NCI-H748 (cell line): ENCODE data around the gene IDH3A.

Experiments used
- DNase-seq: peaks from one replicate; lab custom pipeline; 2025; ENCODE audit not compliant: unreplicated experiment; lab: John Stamatoyannopoulos, UW

Gene IDH3A

DNA sequence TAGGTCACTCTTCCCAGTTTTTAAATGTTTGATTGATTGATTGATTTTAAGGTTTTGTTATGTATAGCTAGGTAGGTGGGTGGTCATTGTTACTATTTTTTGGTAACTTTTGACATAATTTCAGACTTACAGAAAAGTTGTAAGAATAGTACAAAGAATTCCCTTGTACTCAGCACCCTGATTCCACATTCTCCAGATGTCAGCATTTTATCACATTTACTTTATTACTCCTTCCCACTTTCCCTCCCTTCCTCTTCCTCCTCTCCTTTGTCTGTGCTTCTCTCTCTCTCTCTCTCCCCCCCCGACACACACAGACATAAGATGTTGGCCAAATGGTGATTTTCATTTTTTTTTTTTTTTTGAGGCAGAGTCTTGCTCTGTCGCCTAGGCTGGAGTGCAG is 14.8 kb downstream of the IDH3A start:
- DNase-seq: no peak

DNA sequence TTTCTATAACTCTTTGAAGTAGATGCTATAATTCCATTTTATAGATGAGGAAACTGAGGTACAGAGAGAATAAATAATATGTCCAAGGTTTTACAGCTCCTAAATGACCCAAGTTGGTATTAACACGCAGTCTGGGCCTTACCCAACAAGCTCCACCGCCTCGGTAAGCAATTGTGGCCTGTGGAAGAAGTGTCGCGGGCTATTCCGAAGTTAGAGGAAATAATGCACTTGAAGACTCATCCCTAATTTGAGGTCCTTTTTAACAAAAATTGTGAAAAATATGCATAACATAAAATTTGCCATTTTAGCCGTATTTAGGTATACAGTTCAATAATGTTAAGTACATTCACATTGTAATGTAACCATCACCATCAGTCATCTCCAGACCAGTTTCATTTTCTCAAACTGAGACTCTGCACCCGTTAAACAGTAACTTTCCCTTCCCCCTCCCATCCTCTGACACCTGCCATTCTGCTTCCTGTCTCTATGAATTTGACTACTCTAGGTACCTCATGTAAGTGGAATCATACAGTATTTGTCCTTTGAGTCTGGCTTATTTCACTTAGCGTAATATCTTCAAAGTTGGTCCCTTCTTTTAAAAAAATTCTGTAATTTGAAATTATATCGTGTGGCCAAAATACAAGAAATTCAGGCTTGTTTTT is 18.2 kb downstream of the IDH3A start:
- no peak for DNase-seq

DNA sequence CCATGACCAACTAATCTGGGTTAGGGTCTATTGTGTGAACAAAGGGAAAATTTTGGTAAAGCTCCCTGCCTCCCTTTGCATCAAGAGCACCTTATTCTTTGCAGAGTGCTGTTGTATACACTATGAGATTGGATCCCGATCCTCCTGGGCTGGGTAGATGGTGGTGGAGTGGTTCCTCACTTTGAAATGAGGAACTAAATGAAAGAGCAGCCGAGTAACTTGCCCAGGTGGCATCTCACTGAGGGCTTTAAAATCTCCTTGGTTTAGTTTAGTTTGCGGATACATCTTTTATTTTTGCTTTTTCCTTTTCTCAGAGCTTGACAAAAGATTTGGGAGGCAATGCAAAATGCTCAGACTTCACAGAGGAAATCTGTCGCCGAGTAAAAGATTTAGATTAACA is 19.4 kb downstream of the IDH3A start:
- no peak for DNase-seq

DNA sequence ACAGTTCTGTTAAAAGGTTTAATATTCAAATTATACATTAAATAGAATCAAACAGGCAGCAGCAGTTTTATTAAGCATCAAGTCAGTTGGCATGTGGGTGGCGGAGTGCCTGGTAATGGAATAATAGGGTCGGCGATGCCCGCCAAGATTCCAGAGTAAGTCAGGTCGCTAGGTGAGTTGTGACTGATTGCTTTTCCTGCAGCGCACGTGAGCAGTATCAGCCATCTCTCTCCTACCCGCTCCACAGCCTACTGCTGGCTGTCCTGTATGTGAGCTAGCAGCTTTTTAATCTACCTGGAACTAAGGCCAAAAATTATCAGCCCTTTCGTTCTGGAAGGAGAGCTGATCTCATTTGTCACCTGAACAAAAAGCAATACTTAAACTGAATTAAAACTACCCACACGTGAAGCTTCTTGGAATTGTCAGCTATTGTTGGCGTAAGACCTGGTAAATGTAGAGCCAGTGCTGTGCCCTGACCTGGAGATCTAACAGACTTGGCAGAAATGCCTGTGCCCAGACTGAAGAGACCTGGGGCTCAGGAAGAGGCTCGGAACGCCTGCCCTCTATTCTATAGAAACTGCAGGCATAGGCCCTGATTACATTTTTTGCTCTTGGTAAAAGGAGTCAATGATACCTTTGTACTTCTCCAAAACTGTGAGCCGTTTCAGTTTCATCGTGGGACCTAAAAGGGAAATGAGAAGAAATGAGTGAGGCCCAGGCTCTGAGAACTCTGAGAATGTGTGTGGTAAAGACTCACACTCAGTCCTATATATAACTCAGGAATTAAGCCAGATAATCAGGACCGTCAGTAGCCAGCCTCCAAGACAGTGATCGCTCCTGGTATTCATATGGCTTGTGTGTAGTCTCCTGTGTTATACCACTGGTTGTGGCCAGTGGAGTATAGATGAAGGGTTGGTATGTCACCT is 21.9 kb downstream of the IDH3A start:
- DNase-seq: no peak

DNA sequence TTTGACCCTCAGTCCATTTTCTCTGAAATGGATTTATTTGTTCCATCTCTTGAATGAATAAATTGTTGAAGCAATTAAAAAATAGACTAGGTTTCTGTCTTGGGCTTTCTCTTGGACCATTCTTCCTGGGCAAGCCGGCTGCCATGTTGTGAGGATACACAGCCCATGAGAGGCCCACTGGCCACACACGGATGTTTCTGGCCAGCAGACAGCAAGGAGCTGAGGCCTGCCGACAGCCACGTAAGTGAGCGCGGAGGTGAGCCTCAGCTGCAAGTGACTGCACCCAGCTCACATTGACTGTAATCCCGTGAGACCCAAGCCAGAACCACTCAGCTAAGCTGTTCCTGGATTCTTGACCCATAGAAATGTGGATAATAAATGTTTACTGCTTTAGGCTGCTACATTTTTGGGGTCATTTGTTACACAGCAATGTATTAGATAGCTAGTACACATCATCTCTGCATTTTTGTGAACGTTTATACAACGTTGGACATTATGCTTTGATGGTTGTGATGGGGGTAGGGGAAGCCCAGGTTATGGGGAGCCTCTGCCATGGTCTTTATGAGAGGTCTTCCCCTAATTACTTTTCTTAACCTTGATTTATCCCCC is 22.8 kb downstream of the IDH3A start:
- no peak for DNase-seq

DNA sequence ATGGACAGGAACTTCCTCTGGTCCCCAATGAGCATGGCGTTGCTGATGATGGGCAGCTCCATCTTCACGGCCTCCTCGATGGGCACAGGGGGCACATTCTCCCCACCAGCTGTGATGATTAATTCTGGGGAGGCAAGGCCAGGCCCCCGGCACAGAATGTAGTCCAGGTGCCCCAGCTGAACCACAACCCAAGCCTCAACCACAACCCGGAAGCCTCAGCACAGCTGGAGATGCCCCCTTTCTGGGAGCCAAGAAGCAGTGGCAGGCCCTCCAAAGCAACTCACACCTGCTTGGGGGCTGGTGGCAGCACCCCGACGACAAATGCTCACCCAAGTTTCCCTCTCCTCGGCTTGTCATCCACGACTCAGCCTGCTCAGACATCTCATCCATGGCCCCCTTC is 25.2 kb downstream of the IDH3A start:
- DNase-seq: no peak

DNA sequence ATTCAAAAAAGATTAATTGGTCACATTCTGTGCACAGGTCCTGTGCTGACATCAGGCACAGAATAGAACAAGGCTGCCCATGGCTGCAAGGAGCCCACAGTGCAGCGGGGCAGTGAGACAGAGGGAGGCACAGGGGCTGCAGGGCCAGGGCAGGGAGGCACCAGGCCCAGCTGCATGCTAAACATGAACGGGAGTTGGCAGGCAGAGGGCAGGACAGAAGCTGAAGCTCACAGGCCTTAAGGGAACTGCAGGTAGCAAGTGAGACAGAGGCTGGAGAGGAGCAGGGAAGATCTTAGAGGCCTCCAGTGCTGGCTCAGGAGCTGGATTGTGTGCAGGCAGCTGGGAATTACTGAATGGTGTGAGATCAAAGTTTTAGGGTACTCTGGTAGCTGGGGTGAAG is 26.2 kb downstream of the IDH3A start:
- no peak for DNase-seq

DNA sequence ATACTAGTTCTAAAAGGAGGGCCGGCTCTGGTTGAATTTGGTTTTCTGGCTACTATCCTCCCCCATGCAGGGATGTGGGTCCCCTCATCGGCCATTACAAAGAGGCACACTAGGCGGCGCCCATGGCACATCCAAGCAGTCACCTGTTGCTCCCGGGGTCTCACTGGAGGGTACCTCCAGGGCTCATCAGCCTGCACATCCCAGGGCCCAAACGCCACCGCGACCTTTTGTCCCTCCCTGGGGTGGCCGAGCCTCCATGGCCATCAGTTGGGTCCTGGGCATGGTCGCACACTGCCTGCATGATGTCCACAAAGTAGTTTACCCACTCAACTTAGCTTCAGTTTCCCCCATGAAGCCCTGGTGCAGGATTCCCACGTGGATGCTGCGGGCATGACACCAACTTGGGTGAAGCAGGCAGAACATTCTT is 28.3 kb downstream of the IDH3A start:
- DNase-seq: peak; percentile 11

DNA sequence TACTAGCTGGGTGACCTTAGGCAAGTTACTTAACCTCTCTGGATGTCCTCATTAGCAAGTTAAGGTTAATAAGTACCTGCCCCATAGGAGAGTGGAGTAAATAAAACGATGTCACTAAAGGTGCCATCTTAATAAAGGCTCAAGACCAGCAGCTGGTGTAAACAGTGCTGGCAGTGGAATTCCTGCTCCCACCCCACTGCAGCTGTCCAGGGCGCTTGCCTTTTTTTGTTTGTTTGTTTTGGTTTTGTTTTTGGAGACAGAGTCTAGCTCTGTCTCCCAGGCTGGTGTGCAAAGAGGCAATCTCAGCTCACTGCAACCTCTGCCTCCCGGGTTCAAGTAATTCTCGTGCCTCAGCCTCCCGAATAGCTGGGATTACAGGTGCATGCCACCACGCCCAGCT is 28.9 kb downstream of the IDH3A start:
- no peak for DNase-seq

DNA sequence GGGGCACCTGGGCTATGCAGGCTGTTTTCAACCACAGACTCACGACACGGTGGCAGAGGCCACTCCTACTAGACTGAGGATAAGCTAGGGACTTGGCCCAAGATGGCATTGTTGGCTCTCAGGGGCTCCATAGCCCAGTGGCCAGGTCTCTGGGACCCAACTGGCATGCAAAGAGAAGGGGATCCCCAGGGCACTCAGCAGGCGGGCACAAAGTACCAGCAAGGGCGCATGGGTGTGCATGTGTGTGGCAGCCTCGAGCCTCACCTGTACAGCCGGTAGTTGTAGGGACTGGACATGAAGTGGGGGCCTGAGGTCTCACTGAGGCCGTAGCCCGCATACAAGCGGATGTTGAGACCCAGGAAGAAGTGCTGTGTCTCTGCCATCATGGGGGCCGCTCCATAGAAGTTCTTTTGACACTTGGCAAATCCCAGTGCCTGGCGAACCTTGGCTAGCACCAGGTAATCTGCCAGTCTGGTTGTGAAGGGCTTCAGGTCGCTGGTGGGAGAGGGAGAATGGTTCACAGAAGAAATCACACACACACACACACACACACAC is 30.2 kb downstream of the IDH3A start:
- DNase-seq: no peak

DNA sequence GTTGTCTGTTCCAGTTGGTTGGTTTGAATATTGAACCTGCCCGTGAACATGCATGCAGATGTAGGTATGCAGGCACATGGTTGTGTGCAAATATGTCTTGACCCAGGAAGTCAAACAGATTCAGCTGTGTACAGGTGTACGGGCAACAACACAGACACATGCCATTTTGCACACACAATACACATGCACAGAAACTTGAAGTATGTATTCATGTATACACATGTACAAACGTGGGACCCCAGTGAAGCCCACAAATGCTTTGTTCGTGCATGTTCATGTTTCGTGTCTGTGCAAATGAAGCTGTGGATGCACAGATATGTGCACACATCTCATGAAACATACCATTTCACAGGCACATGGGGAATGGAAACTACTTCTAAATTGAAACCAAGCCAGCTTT is 30.7 kb downstream of the IDH3A start:
- DNase-seq: no peak

DNA sequence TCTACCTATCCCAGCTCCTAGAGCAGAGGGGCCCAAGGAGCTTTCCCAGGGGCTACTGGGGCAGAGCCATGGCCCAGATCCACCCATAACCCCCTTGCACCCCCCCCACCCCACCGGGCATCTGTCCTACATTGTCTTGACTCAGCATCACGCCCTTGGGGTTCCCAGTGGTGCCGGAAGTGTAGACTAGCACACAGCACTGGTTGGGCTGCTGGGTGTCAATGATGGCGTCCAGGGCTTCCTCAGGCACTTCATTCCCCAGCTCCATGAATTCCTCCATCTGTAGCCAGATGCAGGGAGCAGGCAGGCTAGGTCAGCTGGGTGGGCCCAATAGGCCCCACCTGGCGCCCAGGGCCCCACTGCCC is 33.2 kb downstream of the IDH3A start:
- no peak for DNase-seq

DNA sequence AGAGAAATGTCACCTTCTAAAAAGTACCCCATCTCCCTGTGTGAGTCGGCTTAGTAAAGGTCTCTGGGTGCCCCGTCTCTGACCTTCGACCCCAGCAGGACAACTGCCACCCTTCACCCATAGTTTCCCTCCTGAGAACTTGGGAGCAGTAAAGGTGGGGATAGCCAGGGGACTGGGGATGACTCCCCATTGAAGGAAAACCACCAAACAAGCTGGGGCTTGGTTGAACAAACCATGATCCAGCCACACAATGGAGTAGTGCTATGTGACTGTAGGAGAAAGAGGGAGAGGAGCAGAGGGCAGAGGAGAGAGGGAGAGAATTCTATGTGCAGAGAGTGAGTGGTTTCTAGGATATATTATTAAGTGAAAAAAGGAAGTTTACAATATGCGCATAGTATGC is 33.7 kb downstream of the IDH3A start:
- DNase-seq: no peak

DNA sequence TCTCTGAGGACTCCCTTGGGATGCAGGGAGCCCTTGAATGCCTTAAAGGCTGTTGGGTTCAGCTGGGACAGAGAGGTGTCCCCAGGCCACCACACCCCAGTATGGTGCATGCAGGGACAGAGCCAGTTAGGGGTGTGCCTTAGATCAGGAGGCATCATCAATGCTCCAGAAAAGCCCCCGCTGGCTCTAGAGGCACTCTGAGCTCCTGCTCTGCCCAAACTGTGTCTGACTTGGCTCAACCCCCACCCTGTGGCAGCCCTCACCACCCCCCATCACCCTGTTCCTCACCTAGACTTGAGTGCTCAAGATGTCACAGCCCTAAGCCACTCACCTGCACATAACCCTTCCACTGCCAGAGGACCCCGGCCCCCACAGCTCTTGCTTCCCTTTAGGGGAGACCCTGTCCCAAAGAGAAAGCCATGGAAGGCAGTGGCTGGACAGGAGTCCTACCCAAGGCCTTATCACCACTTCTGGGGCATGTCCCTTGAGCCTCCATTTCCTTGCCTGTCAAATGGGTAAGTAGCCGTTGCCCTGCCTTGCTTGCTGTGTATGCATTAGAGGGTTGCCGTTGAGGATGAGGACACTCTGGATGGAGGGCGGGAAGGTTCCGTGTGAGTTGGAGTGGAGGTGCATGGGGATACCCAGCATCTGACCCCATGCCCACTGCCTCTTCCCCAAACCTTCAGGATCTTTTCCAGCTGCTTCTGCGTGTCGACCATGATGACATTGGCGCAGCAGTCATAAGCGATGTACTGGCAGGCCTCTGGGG is 43.8 kb downstream of the IDH3A start:
- no peak for DNase-seq

DNA sequence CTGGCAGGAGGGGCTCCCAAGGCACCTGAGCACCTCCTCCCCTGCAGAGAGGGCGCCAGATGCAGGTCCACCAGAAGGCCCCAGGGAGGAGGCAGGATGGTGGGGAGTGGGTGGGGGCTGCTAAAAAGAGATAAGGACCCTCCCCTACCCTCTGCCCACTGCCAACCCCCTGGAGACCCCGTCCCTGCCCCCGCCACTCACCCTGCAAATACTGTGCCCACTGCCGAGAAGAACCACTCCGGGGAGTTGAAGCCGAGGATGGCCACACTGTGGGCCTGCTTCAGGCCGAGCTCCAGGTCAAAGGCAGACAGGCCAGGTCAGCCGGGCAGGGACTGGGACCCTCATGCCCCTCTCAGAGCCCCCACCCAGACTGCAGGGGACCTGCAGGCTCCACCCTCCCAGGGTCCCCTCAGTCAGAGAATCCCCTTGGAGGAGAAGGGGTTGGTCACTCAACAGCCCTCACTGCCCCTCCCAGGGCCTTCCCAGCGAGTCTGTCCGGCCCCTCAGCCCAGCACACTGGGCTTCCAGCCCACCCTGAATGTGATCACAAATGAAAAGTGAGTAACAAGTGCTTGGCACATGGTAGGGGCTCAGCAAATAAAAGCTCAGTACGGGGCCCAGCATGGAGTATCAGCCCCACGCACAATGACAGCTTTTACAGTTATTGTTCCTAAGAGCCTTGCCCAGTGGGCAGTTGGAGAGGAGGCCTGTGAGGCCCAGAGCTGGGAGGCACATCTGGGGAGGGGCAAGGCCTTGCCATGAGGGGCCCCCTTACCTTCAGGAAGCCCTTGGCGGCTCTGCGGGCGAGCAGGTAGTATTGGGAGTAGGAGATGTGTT is 44.8 kb downstream of the IDH3A start:
- no peak for DNase-seq

DNA sequence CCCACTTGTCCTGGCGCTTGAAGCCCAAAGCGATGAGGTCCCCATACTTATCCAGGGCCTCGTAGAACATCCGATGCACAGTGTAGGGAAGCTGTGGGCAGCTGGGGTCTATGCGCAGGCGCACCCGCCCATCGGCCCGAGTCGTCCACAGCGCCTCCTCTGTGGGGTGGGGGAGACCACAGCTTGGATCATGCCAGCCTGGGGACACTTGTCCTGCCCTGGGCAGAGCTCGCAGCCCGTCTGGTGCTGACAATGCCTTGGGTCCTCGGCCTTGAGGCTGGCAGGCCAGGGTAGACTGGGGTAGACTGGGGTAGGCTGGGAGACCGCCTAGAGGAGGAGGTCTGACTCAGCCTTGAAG is 45.4 kb downstream of the IDH3A start:
- no peak for DNase-seq

DNA sequence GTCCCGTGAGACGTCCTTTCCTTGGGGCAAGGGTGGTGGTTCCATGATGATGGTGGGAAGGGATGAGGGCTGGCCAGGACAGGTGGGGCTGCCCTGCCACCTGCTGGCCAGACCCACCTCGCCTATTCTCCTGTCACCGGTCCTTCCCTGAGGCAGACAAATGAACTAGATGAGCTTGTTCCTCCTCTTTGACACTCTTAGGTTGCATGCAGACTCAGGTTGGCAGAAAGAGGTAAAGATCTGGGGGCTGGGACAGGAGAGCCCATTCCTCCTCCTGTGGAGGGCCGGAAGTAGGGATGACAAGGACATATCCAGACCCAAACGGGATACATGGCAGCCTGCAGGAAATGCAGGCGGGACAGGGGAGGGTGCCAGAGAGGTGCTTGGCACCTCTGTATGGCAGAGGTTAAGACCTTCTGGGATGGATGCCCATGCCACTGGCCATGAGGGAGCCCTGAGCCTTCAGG is 46.6 kb downstream of the IDH3A start:
- peak; percentile 30 for DNase-seq

DNA sequence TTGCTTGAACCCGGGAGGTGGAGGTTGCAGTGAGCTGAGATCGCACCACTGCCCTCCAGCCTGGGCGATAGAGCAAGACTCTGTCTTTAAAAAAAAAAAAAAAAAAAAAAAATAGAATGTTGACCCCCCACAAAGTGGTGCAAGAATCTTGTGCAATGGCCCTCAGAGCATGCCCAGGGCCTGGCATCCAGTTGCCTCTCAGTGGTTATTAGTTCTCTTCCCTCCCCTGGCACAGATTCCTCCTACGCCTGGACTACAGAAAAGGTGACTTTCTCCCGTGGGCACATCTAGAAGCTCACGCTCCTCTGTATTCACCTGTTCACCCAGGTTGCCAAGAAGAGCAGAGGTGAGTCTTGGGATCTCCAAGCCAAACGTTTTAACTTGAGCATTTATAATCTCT is 48.5 kb downstream of the IDH3A start:
- no peak for DNase-seq

DNA sequence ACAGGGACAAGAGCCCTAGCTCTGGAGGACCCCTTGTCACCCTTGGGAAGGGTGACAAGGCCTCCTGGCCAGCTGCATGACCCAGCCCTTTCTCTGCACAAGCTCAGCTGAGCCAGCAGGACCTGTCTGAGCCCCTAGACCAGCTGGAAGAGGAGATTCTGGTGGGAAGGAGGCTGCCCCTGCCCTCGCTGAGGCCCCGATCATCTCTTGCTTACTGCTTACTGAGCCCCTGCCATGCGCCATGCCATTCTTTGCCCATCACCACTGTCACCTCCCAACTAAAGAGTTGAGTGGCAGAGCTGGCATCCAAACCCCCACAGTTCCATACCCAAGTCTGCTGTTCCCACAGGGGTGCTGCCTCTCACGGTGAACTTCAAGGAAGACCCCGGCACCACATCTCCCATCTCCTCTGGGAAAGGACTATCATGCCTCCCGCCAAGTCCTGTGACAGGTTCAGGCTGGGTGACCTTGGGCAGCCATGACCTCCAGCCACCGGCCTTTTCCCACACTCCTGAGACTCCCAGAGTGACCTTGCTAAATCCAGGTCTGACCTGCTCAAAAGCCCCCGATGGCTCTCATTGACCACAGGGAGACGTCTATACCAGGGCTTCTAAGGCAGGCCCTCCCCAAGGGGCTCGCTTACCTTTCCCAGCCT is 51.2 kb downstream of the IDH3A start:
- DNase-seq: no peak
